Fibroblast of skin of back (primary cell): ENCODE measurements around the gene HS6ST1.

Experiments used
- DNase-seq: peaks from one replicate; pipeline ENCODE4 v3.0.0-alpha.2; 2013

The HS6ST1 gene

GRCh38 chr2:128347701-128348539 lies 29.3 kb upstream of the HS6ST1 start:
- DNase-seq = peak; percentile 82

- DNase-seq = no peak
These were observed 28.5 kb upstream of the HS6ST1 start for GRCh38 chr2:128347171-128347558.

- DNase-seq = no peak
These were observed 27.9 kb upstream of the HS6ST1 start for GRCh38 chr2:128346291-128347170.

- no peak for DNase-seq
These were observed 26.9 kb upstream of the HS6ST1 start for GRCh38 chr2:128345436-128346165.

GRCh38 chr2:128344101-128344500 lies 25.4 kb upstream of the HS6ST1 start:
- DNase-seq = no peak

- DNase-seq = no peak
These were observed 24.8 kb upstream of the HS6ST1 start for GRCh38 chr2:128343459-128343858.

- no peak for DNase-seq
These were observed 23.9 kb upstream of the HS6ST1 start for GRCh38 chr2:128342550-128342949.

- DNase-seq = no peak
These were observed 23.0 kb upstream of the HS6ST1 start for GRCh38 chr2:128341621-128342020.

- no peak for DNase-seq
These were observed 13.5 kb upstream of the HS6ST1 start for GRCh38 chr2:128332091-128332634.

- DNase-seq = no peak
These were observed 11.9 kb upstream of the HS6ST1 start for GRCh38 chr2:128330583-128330982.

- DNase-seq = peak; percentile 88
These were observed 10.9 kb upstream of the HS6ST1 start for GRCh38 chr2:128329607-128330006.

- no peak for DNase-seq
These were observed 8.7 kb upstream of the HS6ST1 start for GRCh38 chr2:128327180-128327964.

GRCh38 chr2:128326346-128326745 lies 7.7 kb upstream of the HS6ST1 start:
- DNase-seq = no peak

GRCh38 chr2:128325611-128326181 lies 7.0 kb upstream of the HS6ST1 start:
- no peak for DNase-seq

GRCh38 chr2:128324897-128325410 lies 6.3 kb upstream of the HS6ST1 start:
- DNase-seq = no peak

- no peak for DNase-seq
These were observed 5.6 kb upstream of the HS6ST1 start for GRCh38 chr2:128324008-128324896.

- no peak for DNase-seq
These were observed 4.9 kb upstream of the HS6ST1 start for GRCh38 chr2:128323555-128323931.

- no peak for DNase-seq
These were observed 4.3 kb upstream of the HS6ST1 start for GRCh38 chr2:128322715-128323554.
